ENCODE measurements around the gene HEMK1. TPM values are rescaled to one million over a fixed set of nuclear protein-coding genes. Genes with fewer than 3 reads are reported as not detected.

The HEMK1 gene
- total RNA-seq, 1 experiment from 2014 or later: 12.5 TPM

GRCh38 chr3:50592568-50592967, 23.2 kb downstream of the HEMK1 start:
- Mint-ChIP-seq H3K27ac (no peak overlapping the region), H3K9me3 (no peaks in the 10 kb centered on the region), H3K4me3 (no peak overlapping the region), H3K36me3 (ENCODE audit: insufficient read depth in 1 of 3, low read depth in 3 of 3) (no peaks in the 10 kb centered on the region), H3K4me1 (peaks cover 0 to 3% of the 10 kb centered on the region in 2 experiments; a peak in 1 of 4 replicates), H3K27me3 (ENCODE audit: low read depth) (peaks cover 23% of the 10 kb centered on the region)
- no peak for DNase-seq
- Histone ChIP-seq H3K4me2 (ENCODE audit: insufficient read depth, insufficient read length, low read length) (no peak overlapping the region), H3K23ac (ENCODE audit: insufficient read length, low read depth, low read length) (no peak overlapping the region), H4K5ac (ENCODE audit: insufficient read length, low read depth, low read length) (no peak overlapping the region), H3T11ph (ENCODE audit: low read length) (no peak overlapping the region), H4K91ac (ENCODE audit: insufficient read length, low read depth, low read length) (no peak overlapping the region), H3K9ac (ENCODE audit: extremely low read depth, insufficient read length, low read length) (no peak overlapping the region), H3K9me3 (ENCODE audit: control insufficient read depth, low read depth, low read length) (no peaks in the 10 kb centered on the region), H2BK15ac (ENCODE audit: low read depth, low read length) (no peak overlapping the region), H4K20me1 (ENCODE audit: control insufficient read depth, insufficient read depth, insufficient read length) (no peaks in the 10 kb centered on the region), H3K4ac (ENCODE audit: low read depth, low read length) (no peak overlapping the region), H3K56ac (ENCODE audit: insufficient read length, low read depth, low read length) (no peak overlapping the region), H3K79me2 (ENCODE audit: insufficient read depth, low read length) (no peaks in the 10 kb centered on the region), H4K8ac (replicated peaks; ENCODE audit: insufficient read length, low read depth, low read length) (no peak overlapping the region), H3K23me2 (ENCODE audit: insufficient read length, low read depth, low read length, poor library complexity, severe bottlenecking) (no peaks in the 10 kb centered on the region), H2BK120ac (ENCODE audit: low read depth, low read length, poor library complexity, severe bottlenecking) (no peak overlapping the region), H3K4me1 (ENCODE audit: insufficient read depth, low read length) (no peaks in the 10 kb centered on the region), H2BK5ac (ENCODE audit: insufficient read length, low read length) (no peak overlapping the region), H3K14ac (ENCODE audit: insufficient read depth, low read length) (no peak overlapping the region), H2BK12ac (ENCODE audit: insufficient read length, low read depth, low read length) (no peak overlapping the region), H2AFZ (ENCODE audit: low read length) (no peak overlapping the region), H3K27me3 (ENCODE audit: insufficient read depth, low read length) (no peaks in the 10 kb centered on the region), H3K18ac (ENCODE audit: insufficient read length, low read depth, low read length) (no peak overlapping the region), H2AK5ac (ENCODE audit: insufficient read length, low read length) (no peak overlapping the region), H3K27ac (ENCODE audit: insufficient read length, low read depth, low read length) (no peak overlapping the region), H3K79me1 (ENCODE audit: insufficient read depth, low read depth, low read length, poor library complexity, severe bottlenecking) (no peaks in the 10 kb centered on the region), H2BK20ac (ENCODE audit: low read depth, low read length, poor library complexity, severe bottlenecking) (no peak overlapping the region)
- WGBS (ENCODE audit: extremely low coverage, insufficient read length, low lambda C conversion rate): no CpG with 5 or more reads among the region's 5 CpGs
- TF ChIP-seq CTCF (conservative IDR thresholded peaks at IDR 0.05): no peak

Data from H9 (cell line).